Measurements from ENCODE around the gene PLOD1. TPM values are rescaled to one million over a fixed set of nuclear protein-coding genes. Genes with fewer than 3 reads are reported as not detected.

Gene PLOD1
- total RNA-seq, 1 experiment from 2014 or later: 103 TPM

- in situ Hi-C loops (cut with HindIII; ENCODE audit: low sequenced_read_pairs): no loop called here
Measured at GRCh38 chr1:12016182-12016581, 81.7 kb downstream of the PLOD1 start.

GRCh38 chr1:12019858-12020509 is 85.5 kb downstream of the PLOD1 start:
- DNase-seq (ENCODE audit: low spot score): no peak
- in situ Hi-C loops (cut with HindIII; ENCODE audit: low sequenced_read_pairs): no loop called here

More at GRCh38 chr1:12016182-12016581, 81.7 kb downstream of the PLOD1 start:
- DNase-seq (ENCODE audit: low spot score): no peak

GRCh38 chr1:12021616-12022015 is 87.1 kb downstream of the PLOD1 start:
- in situ Hi-C loops (cut with HindIII; ENCODE audit: low sequenced_read_pairs): no loop called here
- DNase-seq (ENCODE audit: low spot score): no peak

DNA sequence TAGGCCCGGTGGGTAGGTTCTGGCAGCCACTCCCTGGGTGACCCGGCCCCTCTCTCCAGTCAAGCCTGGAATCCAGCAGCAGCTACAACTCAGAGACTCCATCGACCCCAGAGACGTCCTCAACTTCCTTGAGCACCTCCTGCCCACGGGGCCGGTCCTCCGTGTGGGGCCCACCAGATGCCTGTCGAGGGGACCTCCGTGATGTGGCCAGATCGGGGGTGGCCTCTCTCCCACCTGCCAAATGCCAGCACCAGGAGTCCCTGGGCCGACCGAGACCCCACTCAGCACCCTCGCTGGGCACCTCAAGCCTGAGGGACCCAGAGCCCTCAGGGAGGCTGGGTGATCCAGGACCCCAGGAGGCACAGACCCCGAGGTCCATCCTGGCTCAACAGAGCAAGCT is 87.5 kb downstream of the PLOD1 start:
- in situ Hi-C loops (cut with HindIII; ENCODE audit: low sequenced_read_pairs): no loop called here
- DNase-seq (ENCODE audit: low spot score): no peak

Other genes with a start within 250 kb of the PLOD1 start
- gene DRAXIN, start 243.0 kb upstream of the PLOD1 start, total RNA-seq (2014; rRNA removed; shearing (Covaris generic)): 0.14 and 1.4 TPM in 2 replicates
- 97.2 and 147 TPM in 2 replicates for gene AGTRAP, start 198.6 kb upstream of the PLOD1 start, total RNA-seq (2014; rRNA removed; shearing (Covaris generic))
- gene C1orf167, start 172.5 kb upstream of the PLOD1 start, total RNA-seq (2014; rRNA removed; shearing (Covaris generic)): not detected in 2 replicates
- gene MTHFR, start 128.8 kb upstream of the PLOD1 start, total RNA-seq (2014; rRNA removed; shearing (Covaris generic)): 26.3 and 34.4 TPM in 2 replicates
- gene CLCN6, start 128.5 kb upstream of the PLOD1 start, total RNA-seq (2014; rRNA removed; shearing (Covaris generic)): 1.8 and 6.8 TPM in 2 replicates
- gene NPPA, start 86.9 kb upstream of the PLOD1 start, total RNA-seq (2014; rRNA removed; shearing (Covaris generic)): not detected in 2 replicates
- not detected in 2 replicates for gene NPPB, start 75.8 kb upstream of the PLOD1 start, total RNA-seq (2014; rRNA removed; shearing (Covaris generic))
- 52.6 and 53.7 TPM in 2 replicates for gene KIAA2013, start 8.3 kb upstream of the PLOD1 start, total RNA-seq (2014; rRNA removed; shearing (Covaris generic))
- gene MFN2, start 45.7 kb downstream of the PLOD1 start, total RNA-seq (2014; rRNA removed; shearing (Covaris generic)): 23.4 and 37.0 TPM in 2 replicates
- 37.9 and 41.0 TPM in 2 replicates for gene MIIP, start 84.8 kb downstream of the PLOD1 start, total RNA-seq (2014; rRNA removed; shearing (Covaris generic))
- 0.25 TPM in 1 of 2 replicates, not detected in the other for gene TNFRSF8, start 128.6 kb downstream of the PLOD1 start, total RNA-seq (2014; rRNA removed; shearing (Covaris generic))
- gene TNFRSF1B, start 232.3 kb downstream of the PLOD1 start, total RNA-seq (2014; rRNA removed; shearing (Covaris generic)): not detected in 2 replicates